WTC11 (cell line): ENCODE results near the gene ACTR3C. TPM values are rescaled to one million over a fixed set of nuclear protein-coding genes. Genes with fewer than 3 reads are reported as not detected.

Source experiments
- ATAC-seq: fragments of 200-7000 bp; cut with Tn5 transposase; 2 replicates; pipeline ENCODE4 v1.10.0; 2021; ENCODE audit warnings: mild to moderate bottlenecking, moderate library complexity
- CTCF ChIA-PET: fragments of 300-600 bp; sonication (Branson Sonifier 250); formaldehyde crosslinking; loops from one replicate; lab custom pipeline; 2021; ENCODE audit warnings: antibody characterized with exemption; lab: Charles Lee
- POLR2A ChIA-PET: fragments of 350-600 bp; sonication (Branson Sonifier 250); formaldehyde crosslinking; loops from one replicate; lab custom pipeline; 2021; ENCODE audit warnings: antibody characterized with exemption; lab: Charles Lee
- DNase-seq: peaks from one replicate; pipeline ENCODE4 v3.0.0; 2021; ENCODE audit warnings: low spot score
- H3K27ac Mint-ChIP-seq: 2 replicates; pipeline ENCODE4 v1.8.0; 2021; ENCODE audit warnings: mixed read lengths
- H3K27me3 Mint-ChIP-seq: 2 replicates; pipeline ENCODE4 v1.8.0; 2021; ENCODE audit warnings: low read depth, mild to moderate bottlenecking, moderate library complexity, mixed read lengths
- H3K36me3 Mint-ChIP-seq: 2 replicates; pipeline ENCODE4 v1.8.0; 2021; ENCODE audit warnings: mixed read lengths
- H3K4me1 Mint-ChIP-seq: 2 replicates; pipeline ENCODE4 v1.8.0; 2022; ENCODE audit warnings: mixed read lengths
- H3K4me3 Mint-ChIP-seq: 2 replicates; pipeline ENCODE4 v1.8.0; 2021; ENCODE audit warnings: mild to moderate bottlenecking, moderate library complexity, mixed read lengths
- H3K9me3 Mint-ChIP-seq: 2 replicates; pipeline ENCODE4 v1.8.0; 2021; ENCODE audit warnings: mixed read lengths
- ESRRA ChIP-seq: sonication (generic); formaldehyde crosslinking; IDR thresholded peaks from 2 replicates; pipeline ENCODE4 v1.8.1; 2022; ENCODE audit warnings: mild to moderate bottlenecking, missing genetic modification reagents, borderline replicate concordance
- FOXJ3 ChIP-seq: sonication (generic); formaldehyde crosslinking; IDR thresholded peaks from 2 replicates; pipeline ENCODE4 v1.9.0; 2021; ENCODE audit warnings: missing genetic modification reagents, mild to moderate bottlenecking, borderline replicate concordance
- GABPB1 ChIP-seq: sonication (generic); formaldehyde crosslinking; IDR thresholded peaks from 2 replicates; pipeline ENCODE4 v1.8.1; 2023; ENCODE audit warnings: mild to moderate bottlenecking, missing genetic modification reagents
- HMGA2 ChIP-seq: fragments of 250-450 bp; sonication (Bioruptor Pico); IDR thresholded peaks from 2 replicates; pipeline ENCODE4 v1.4.0; 2021; ENCODE audit warnings: mild to moderate bottlenecking, moderate library complexity
- MXD4 ChIP-seq: fragments of 250-450 bp; sonication (Bioruptor Pico); IDR thresholded peaks from 2 replicates; pipeline ENCODE4 v1.8.0; 2021; ENCODE audit warnings: mild to moderate bottlenecking, moderate library complexity, borderline replicate concordance
- SMAD3 ChIP-seq: sonication (generic); formaldehyde crosslinking; IDR thresholded peaks from 2 replicates; pipeline ENCODE4 v1.8.0; 2022; ENCODE audit warnings: missing genetic modification reagents, mild to moderate bottlenecking, borderline replicate concordance
- ZNF121 ChIP-seq: sonication (generic); formaldehyde crosslinking; IDR thresholded peaks from 2 replicates; pipeline ENCODE4 v1.8.0; 2023; ENCODE audit warnings: missing genetic modification reagents
- ZNF263 ChIP-seq: sonication (generic); formaldehyde crosslinking; IDR thresholded peaks from 2 replicates; pipeline ENCODE4 v1.8.1; 2022; ENCODE audit warnings: low read depth, mild to moderate bottlenecking, moderate library complexity, missing genetic modification reagents
- ZNF423 ChIP-seq: fragments of 250-450 bp; sonication (Bioruptor Pico); IDR thresholded peaks from 2 replicates; pipeline ENCODE4 v2.1.2; 2022; ENCODE audit warnings: mild to moderate bottlenecking, moderate library complexity
- total RNA-seq: library from RNA; stranded (reverse); gene quantifications from 3 replicates; pipeline ENCODE4 v1.2.3, GENCODE V29; 2021
- TF ChIP-seq, protein P1 (sequence below): sonication (generic); formaldehyde crosslinking; IDR thresholded peaks from 2 replicates; pipeline ENCODE4 v1.8.1; 2022; ENCODE audit warnings: low read depth, missing genetic modification reagents, borderline replicate concordance
- TF ChIP-seq, protein P2 (sequence below): sonication (generic); formaldehyde crosslinking; IDR thresholded peaks from 2 replicates; pipeline ENCODE4 v1.8.0; 2022; ENCODE audit warnings: mild to moderate bottlenecking, missing genetic modification reagents
- TF ChIP-seq, protein P3 (sequence below): fragments of 250-450 bp; sonication (Bioruptor Pico); IDR thresholded peaks from 2 replicates; pipeline ENCODE4 v1.9.0; 2021; ENCODE audit warnings: mild to moderate bottlenecking
- TF ChIP-seq, protein P4 (sequence below): fragments of 250-450 bp; sonication (Bioruptor Pico); IDR thresholded peaks from 2 replicates; pipeline ENCODE4 v1.8.0; 2021; ENCODE audit warnings: mild to moderate bottlenecking
- TF ChIP-seq, protein P5 (sequence below): sonication (generic); formaldehyde crosslinking; IDR thresholded peaks from 2 replicates; pipeline ENCODE4 v1.8.0; 2023; ENCODE audit warnings: missing genetic modification reagents, mild to moderate bottlenecking, borderline replicate concordance
- TF ChIP-seq, protein P6 (sequence below): sonication (generic); formaldehyde crosslinking; IDR thresholded peaks from 2 replicates; pipeline ENCODE4 v1.8.1; 2023; ENCODE audit warnings: mild to moderate bottlenecking, missing genetic modification reagents, moderate library complexity

ACTR3C gene
- total RNA-seq, 1 experiment from 2014 or later, result 1.4 TPM

DNA sequence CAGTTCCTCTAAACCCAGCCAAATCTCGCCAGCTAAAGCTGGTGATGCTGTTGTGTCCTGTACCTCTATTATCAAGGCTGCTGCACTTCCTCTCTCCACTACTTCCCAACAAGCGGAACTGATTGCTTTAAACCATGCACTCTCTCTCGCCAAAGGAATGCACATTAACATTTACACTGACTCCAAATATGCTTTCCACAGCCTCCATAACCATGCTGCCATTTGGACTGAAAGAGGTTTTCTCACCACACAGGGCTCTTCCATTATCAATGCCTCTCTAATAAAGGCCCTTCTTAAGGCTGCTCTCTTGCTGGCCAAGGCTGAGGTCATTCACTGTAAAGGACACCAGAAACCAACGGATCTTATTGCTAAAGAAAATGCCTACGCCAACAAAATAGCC, 11.6 kb downstream of the ACTR3C start (continued):
- TF ChIP-seq, protein P1, sequence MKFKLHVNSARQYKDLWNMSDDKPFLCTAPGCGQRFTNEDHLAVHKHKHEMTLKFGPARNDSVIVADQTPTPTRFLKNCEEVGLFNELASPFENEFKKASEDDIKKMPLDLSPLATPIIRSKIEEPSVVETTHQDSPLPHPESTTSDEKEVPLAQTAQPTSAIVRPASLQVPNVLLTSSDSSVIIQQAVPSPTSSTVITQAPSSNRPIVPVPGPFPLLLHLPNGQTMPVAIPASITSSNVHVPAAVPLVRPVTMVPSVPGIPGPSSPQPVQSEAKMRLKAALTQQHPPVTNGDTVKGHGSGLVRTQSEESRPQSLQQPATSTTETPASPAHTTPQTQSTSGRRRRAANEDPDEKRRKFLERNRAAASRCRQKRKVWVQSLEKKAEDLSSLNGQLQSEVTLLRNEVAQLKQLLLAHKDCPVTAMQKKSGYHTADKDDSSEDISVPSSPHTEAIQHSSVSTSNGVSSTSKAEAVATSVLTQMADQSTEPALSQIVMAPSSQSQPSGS (CRISPR knock-in tag), result no peak
- TF ChIP-seq, protein P2, sequence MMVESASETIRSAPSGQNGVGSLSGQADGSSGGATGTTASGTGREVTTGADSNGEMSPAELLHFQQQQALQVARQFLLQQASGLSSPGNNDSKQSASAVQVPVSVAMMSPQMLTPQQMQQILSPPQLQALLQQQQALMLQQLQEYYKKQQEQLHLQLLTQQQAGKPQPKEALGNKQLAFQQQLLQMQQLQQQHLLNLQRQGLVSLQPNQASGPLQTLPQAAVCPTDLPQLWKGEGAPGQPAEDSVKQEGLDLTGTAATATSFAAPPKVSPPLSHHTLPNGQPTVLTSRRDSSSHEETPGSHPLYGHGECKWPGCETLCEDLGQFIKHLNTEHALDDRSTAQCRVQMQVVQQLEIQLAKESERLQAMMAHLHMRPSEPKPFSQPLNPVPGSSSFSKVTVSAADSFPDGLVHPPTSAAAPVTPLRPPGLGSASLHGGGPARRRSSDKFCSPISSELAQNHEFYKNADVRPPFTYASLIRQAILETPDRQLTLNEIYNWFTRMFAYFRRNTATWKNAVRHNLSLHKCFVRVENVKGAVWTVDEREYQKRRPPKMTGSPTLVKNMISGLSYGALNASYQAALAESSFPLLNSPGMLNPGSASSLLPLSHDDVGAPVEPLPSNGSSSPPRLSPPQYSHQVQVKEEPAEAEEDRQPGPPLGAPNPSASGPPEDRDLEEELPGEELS (CRISPR knock-in tag), result no peak
- TF ChIP-seq, protein P3, sequence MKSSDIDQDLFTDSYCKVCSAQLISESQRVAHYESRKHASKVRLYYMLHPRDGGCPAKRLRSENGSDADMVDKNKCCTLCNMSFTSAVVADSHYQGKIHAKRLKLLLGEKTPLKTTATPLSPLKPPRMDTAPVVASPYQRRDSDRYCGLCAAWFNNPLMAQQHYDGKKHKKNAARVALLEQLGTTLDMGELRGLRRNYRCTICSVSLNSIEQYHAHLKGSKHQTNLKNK (CRISPR knock-in tag), result no peak

DNA sequence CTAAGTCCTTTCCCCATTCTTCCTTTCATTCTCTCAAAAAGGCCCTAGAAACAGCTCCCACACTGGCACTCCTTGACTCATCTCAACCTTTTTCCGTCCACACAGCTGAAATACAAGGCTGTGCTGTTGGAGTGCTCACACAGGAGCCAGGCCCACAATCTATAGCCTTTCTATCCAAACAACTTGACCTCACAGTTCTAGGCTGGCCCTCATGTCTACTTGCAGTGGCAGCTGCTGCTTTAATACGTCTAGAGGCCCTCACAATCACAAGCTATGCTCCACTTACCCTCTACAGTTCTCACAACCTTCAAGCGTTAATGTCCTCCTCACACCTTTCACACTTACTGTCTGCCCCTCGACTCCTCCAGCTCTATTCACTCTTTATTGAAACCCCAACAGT, 12.2 kb downstream of the ACTR3C start:
- H3K4me1 Mint-ChIP-seq, result peaks cover 22% of the 10 kb centered on the region
- no peaks in the 10 kb centered on the region; the same call in 1 of the 2 replicates for H3K27me3 Mint-ChIP-seq
- ChIA-PET POLR2A (no interaction called here), CTCF (interaction anchor here (0.7 kb wide), 1 partner anchor 138 kb away, joined by 3 read pairs; no protein-coding TSS in a partner anchor)
- no peak overlapping the region for H3K27ac Mint-ChIP-seq
- DNase-seq, result no peak
- peaks cover 25% of the 10 kb centered on the region for H3K9me3 Mint-ChIP-seq
- peaks cover 21% of the 10 kb centered on the region for H3K36me3 Mint-ChIP-seq
- TF ChIP-seq ZNF423, result no peak
- TF ChIP-seq FOXJ3 (CRISPR knock-in tag), result no peak
- TF ChIP-seq, protein P4, sequence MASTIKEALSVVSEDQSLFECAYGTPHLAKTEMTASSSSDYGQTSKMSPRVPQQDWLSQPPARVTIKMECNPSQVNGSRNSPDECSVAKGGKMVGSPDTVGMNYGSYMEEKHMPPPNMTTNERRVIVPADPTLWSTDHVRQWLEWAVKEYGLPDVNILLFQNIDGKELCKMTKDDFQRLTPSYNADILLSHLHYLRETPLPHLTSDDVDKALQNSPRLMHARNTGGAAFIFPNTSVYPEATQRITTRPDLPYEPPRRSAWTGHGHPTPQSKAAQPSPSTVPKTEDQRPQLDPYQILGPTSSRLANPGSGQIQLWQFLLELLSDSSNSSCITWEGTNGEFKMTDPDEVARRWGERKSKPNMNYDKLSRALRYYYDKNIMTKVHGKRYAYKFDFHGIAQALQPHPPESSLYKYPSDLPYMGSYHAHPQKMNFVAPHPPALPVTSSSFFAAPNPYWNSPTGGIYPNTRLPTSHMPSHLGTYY, result no peak
- TF ChIP-seq, protein P5, sequence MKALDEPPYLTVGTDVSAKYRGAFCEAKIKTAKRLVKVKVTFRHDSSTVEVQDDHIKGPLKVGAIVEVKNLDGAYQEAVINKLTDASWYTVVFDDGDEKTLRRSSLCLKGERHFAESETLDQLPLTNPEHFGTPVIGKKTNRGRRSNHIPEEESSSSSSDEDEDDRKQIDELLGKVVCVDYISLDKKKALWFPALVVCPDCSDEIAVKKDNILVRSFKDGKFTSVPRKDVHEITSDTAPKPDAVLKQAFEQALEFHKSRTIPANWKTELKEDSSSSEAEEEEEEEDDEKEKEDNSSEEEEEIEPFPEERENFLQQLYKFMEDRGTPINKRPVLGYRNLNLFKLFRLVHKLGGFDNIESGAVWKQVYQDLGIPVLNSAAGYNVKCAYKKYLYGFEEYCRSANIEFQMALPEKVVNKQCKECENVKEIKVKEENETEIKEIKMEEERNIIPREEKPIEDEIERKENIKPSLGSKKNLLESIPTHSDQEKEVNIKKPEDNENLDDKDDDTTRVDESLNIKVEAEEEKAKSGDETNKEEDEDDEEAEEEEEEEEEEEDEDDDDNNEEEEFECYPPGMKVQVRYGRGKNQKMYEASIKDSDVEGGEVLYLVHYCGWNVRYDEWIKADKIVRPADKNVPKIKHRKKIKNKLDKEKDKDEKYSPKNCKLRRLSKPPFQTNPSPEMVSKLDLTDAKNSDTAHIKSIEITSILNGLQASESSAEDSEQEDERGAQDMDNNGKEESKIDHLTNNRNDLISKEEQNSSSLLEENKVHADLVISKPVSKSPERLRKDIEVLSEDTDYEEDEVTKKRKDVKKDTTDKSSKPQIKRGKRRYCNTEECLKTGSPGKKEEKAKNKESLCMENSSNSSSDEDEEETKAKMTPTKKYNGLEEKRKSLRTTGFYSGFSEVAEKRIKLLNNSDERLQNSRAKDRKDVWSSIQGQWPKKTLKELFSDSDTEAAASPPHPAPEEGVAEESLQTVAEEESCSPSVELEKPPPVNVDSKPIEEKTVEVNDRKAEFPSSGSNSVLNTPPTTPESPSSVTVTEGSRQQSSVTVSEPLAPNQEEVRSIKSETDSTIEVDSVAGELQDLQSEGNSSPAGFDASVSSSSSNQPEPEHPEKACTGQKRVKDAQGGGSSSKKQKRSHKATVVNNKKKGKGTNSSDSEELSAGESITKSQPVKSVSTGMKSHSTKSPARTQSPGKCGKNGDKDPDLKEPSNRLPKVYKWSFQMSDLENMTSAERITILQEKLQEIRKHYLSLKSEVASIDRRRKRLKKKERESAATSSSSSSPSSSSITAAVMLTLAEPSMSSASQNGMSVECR (CRISPR knock-in tag), result no peak
- no peak for TF ChIP-seq HMGA2 (CRISPR knock-in tag)
- no peak for TF ChIP-seq ZNF263 (CRISPR knock-in tag)
- TF ChIP-seq SMAD3 (CRISPR knock-in tag), result no peak
- TF ChIP-seq MXD4 (CRISPR knock-in tag), result no peak
- TF ChIP-seq ESRRA, result no peak
- TF ChIP-seq, protein P6, sequence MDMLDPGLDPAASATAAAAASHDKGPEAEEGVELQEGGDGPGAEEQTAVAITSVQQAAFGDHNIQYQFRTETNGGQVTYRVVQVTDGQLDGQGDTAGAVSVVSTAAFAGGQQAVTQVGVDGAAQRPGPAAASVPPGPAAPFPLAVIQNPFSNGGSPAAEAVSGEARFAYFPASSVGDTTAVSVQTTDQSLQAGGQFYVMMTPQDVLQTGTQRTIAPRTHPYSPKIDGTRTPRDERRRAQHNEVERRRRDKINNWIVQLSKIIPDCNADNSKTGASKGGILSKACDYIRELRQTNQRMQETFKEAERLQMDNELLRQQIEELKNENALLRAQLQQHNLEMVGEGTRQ (CRISPR knock-in tag), result no peak
- no peak for TF ChIP-seq GABPB1 (CRISPR knock-in tag)
- TF ChIP-seq ZNF121, result no peak
- H3K4me3 Mint-ChIP-seq, result no peak overlapping the region
- ATAC-seq, result no peak
